HG03354 (cell line): Measurements from ENCODE around the gene DLD.
"Not testable (repeated sequence)": the region's sequence is repeated elsewhere in the genome, so short reads cannot be mapped to it uniquely, and the experiment has no call there.

Experiments used
- ATAC-seq: cut with Tn5 transposase; IDR thresholded peaks from one replicate; pipeline ENCODE4 v1.9.1; 2021; ENCODE audit warnings: mild to moderate bottlenecking; ENCODE audit not compliant: unreplicated experiment, poor library complexity, severe bottlenecking

DLD gene, protein sequence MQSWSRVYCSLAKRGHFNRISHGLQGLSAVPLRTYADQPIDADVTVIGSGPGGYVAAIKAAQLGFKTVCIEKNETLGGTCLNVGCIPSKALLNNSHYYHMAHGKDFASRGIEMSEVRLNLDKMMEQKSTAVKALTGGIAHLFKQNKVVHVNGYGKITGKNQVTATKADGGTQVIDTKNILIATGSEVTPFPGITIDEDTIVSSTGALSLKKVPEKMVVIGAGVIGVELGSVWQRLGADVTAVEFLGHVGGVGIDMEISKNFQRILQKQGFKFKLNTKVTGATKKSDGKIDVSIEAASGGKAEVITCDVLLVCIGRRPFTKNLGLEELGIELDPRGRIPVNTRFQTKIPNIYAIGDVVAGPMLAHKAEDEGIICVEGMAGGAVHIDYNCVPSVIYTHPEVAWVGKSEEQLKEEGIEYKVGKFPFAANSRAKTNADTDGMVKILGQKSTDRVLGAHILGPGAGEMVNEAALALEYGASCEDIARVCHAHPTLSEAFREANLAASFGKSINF

DNA sequence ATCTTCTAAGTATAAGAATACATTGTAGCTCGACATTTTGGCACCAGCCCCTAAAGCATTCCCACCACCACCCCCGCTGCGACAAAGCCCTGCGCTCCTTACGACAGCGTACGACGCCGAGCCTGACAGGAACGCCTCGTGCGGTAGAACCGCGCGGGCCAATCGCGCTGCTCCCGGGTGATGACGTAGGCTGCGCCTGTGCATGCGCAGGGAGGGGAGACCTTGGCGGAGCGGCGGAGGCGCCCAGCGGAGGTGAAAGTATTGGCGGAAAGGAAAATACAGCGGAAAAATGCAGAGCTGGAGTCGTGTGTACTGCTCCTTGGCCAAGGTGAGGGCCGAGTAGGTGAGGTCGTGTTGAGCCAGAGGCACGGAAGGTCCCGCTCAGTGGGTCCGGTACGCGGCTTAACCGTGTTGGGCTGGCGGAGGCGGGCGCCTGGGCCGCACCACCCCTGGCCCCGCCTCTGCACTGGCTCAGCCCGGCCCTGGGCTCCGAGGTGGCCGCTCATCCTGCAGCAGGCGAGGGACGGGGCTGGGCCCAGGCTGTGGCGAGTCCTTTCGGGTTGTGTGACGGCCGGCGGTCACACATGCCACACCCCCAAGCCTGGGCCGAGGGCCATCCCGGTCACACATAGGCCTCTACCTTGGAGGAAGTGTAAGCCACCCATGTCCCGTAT lies at the start of gene DLD:
TSS of gene DLD (plus strand) at position 222 of the 674 bp plus-strand sequence. CDS start at position 290, 68 bp downstream.
- peak; percentile 99 for ATAC-seq

DNA sequence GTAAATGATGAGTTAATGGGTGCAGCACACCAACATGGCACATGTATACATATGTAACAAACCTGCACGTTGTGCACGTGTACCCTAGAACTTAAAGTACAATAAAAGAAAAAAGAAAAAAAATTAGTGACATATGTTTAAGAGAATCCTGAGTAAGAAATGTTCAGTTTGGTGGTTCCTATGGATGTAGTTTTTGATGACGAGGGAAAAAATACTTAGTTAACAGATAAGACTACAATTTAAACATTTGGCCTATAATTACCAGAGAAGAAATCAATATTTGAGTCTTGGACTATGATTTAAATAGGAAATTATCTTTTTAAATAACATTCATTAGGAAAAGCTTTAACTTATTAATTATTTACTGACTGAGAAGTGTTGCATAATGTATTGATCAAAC lies 48.8 kb upstream of the DLD start:
- ATAC-seq, result no peak

DNA sequence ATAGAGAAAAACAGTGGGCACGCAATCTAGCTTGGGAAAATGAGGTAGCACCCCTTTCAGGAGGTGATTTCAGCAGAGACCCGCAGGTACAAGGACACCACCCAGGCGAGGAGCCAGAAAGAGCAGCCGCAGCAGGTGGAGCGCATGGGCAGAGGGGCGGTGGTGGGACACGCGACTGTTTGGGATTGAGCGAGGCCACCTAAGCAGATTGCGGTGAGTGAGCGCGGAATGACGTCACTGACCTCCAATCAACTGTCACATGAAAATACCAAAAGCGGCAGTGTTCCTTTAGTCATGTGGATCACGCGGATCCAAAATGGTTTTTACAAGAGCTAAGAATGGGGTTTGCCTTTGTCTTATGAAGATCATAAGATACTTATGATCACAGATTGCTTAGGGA lies 47.8 kb upstream of the DLD start:
- ATAC-seq, result no peak

DNA sequence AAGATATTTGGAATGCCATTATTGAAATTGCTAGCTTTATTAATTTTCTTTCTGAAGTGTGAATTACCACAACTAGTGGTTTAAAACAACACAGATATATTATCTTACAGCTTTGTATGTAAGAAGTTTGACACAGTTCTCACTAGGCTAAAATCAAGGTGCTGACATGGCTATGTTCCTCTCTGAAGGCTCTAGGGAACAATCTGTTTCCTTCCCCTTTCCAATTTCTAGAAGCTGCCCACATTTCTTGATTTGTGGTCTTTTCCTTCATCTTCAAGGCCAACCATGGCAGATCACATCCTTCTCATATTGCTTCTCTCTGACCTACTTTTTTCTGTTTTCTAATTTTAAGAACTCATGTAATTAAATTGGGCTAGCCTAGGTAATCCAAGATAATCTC lies 44.7 kb upstream of the DLD start:
- ATAC-seq, result no peak

DNA sequence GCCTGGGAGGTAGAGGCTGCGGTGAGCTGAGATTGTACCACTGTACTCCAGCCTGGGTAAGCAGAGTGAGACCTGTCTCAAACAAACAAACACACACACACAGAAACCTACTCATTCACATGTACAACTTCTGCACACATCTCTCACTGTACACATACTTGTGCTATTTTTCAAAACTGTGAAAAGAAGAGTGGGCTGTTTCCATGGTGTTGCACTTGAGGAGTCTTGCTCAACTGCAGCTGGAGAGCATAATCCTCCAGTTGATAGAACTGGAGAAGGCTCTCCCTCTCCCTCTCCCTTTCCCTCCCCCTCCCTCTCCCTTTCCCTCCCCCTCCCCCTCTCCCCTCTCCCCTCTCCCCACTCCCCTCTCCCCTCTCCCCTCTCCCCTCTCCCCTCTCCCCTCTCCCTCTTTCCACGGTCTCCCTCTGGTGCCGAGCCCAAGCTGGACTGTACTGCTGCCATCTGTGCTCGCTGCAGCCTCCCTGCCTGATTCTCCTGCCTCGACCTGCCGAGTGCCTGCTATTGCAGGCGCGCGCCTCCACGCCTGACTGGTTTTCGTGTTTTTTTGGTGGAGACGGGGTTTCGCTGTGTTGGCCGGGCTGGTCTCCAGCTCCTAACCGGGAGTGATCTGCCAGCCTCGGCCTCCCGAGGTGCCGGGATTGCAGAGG lies 43.7 kb upstream of the DLD start:
- no peak for ATAC-seq

DNA sequence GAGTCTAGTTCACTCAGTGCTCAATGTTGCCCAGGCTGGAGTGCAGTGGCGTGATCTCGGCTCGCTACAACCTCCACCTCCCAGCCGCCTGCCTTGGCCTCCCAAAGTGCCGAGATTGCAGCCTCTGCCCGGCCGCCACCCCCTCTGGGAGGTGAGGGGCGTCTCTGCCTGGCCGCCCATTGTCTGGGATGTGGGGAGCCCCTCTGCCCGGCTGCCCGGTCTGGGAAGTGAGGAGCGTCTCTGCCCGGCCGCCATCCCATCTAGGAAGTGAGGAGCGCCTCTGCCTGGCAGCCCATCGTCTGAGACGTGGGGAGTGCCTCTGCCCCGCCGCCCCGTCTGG lies 43.2 kb upstream of the DLD start:
- not testable (repeated sequence) for ATAC-seq

DNA sequence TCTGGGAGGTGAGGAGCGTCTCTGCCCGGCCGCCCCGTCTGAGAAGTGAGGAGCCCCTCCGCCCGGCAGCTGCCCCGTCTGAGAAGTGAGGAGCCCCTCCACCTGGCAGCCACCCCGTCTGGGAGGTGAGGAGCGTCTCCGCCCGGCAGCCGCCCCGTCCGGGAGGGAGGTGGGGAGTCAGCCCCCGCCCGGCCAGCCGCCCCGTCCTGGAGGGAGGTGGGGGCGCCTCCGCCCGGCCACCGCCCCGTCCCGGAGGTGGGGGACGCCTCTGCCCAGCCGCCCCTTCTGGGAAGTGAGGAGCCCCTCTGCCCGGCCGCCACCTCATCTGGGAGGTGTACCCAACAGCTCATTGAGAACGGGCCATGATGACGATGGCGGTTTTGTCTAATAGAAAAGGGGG lies 42.8 kb upstream of the DLD start:
- ATAC-seq, result not testable (repeated sequence)

DNA sequence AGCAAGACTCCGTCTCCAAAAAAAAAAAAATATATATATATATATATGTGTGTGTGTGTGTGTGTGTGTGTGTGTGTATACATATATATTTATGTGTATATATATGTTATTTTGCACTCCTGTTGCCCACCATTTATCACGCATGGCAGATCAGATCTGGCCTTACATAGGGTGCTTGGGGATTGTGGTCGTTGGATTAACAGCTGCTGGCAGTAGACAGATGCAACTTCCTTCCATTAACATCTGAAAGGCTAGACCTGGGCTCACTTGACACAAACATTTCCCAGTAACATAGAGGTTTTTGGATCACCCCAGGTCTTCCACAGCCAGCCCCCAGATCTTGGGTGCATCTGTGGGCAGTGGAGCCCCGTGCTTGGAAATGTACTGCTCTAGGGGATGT lies 40.8 kb upstream of the DLD start:
- no peak for ATAC-seq

DNA sequence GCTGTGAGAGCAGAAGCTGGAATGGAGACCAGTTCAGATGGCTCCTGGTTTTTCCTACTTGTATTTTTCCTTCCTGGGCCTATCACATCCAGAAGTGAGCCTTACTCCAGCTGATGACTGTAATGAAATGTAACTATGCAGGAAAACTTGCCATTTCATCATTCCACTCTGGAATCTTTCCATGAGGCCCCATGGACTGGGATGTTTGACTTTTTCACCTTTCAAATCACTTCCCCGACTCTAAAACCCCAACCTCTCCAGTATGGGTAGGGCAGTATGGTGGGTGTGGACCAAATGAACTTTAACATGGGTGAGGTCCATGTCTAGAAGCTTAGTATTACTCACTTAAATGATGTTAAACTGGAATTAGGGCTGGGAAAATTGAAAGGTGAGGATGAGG lies 40.3 kb upstream of the DLD start:
- ATAC-seq, result no peak

DNA sequence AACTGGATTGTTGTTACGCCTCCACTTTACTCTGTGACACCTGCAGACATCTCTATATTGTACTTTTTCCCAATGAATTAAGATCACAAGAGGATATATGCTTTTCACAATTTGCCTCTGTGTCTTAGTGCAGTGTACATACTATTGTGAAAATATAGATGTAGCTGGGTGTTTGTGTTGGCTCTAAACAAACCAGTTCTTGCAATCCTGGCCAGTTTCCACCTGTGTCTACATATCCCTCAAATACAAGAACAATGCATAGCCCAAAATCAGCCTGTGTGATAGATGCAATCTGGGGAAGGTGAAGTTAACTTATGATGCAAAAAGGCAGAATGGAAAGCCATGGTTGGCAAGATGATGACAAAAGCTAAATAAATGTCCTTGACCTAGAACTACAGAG lies 36.5 kb upstream of the DLD start:
- no peak for ATAC-seq

DNA sequence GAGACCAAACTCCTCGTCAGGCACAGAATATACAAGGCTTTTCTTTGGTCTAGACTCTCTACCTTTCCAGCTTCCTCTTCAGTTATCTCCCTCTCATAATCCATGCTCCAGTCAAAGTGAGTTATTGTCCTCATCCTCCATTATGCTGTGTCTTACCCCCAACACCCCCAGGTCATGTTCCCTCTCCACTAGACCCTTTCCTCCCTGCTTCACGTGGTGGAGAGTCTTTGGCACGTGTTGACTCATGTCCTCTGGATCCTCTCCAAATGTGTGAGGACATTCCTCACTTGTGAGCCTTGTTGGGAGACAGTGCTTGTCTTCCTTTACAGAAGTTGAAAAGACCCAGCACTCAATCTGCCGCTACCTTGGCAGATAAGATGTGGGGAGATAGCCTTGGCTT lies 36.0 kb upstream of the DLD start:
- ATAC-seq, result no peak

DNA sequence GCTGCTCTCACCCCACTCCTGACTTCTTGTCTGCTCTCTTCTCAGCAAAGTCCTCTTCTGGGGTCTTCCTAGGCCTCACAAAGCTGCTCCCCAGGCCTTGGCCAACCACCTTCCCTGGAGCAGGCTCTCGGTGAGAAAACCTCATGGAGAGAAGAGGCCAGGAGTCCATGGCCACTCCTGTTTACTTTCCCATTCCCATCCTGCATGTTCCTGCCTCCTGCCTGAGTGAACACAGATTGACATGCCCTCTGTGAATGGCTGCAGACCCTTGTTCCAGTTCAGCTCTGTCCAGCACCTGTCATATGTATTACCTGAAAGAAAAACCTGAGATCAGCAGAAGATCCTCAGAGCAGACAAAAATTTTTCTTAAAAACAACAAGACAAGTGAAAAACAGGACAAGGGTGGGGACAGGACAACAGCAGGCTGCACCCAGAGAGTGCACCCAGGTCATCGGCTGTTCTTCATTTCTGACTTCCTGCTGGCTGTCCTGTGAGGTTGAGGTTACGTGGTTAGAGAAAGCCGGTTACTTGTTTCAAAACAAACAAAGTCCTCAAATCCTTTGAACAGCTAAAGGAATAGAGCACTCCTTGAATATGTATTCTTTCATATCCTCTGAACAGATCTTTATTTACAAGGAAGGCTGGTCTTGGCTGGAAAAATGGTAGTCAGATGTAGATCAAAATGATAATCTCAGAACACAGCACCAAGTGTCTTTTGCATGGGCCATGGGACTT lies 34.0 kb upstream of the DLD start:
- ATAC-seq, result no peak

DNA sequence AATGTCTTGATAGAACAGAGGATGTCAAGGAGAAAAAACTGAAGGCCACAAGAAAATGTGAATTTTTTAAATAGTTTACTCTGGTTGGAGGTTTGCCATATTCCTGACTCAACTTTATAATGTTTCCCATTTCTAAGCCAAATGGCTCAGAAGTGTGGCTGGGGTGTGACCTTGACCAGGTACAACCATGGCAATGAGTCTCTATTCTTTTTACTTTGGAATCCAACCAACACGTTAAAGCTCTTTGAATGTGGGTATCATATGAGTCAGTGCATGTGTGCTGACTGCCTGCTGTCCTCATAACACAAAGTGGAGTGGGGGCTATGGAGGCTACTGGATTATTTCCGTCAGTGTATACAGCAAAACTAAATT lies 33.5 kb upstream of the DLD start:
- ATAC-seq, result no peak

DNA sequence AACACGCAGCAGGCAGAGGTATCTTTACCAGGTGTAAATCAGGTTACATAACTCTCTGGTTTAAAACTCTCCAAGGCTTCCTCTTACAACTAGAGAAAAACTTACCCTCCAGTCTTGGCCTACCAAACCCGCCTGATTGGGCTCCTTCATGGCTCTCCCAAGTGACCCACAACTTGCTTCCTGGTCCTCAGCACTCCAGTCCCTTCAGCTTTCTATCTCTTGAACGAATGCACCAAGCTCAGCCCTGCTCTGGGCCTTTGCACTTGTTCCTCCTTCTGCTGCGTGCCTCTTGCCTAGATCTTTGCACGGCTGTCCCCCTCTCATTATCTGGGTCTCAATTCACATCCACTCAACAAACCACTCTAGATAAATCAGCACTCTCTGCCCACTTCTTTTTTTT lies 32.7 kb upstream of the DLD start:
- ATAC-seq, result no peak

DNA sequence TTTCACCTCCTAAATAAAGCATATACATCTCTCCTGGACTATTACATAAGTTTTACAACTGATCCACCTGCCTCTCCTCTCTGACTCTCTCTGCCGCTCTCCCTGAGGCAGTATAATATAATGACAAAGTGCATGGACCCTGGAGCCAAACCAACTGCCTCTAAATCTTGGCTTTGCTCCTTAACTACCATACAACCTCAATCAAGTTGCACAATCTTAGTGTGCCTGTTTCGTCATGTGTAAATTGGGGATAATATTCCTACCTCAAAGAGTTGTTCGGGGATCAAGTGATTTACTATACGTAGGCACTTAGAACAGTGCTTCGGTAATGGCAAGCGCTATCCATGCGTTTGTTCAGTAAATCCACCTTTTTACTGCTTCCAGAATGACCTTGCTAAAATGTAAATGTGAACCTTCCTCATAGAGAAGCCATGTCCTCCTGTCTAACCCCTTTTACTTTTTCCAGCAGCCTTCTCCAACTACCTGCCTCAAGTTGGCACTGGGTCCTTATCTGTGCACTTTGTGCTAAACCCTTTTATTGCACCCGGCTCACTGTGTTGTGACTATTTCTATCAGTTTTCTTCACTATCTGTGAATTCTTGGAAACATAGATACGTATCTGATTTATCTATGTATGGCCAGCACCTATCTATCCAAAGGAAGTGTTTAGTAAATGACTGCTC lies 30.6 kb upstream of the DLD start:
- no peak for ATAC-seq

DNA sequence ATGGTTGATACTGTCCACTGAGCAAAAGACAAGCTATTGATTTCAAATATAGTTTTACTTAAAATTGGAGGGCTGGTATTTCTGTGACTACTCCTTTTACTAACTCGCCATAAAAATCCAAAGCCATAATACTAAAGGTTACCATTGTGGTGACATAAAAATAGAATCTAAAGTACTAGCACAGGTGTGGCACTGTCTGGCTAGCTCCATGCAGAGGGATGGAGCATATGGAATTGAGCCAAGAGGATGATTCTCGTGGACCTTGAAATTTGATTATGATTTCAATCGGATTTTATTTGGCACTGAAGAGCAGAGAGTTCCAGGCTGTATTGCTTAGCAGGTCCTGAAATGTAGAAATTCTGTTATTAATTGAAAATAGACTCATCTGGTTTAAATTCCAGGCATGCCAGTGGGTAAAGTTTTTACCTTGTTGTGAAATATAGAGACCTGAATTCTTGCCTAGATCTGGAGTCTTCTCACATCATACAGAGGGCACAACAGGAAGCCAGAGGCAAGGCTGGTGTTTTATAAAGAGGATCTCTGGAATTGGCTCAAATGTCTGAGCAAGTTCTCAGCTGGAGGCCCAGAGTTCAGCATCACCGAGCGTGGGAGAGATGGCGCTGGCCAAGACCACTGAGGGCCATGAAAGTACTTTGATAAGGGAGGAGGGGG lies 29.9 kb upstream of the DLD start:
- ATAC-seq, result no peak

DNA sequence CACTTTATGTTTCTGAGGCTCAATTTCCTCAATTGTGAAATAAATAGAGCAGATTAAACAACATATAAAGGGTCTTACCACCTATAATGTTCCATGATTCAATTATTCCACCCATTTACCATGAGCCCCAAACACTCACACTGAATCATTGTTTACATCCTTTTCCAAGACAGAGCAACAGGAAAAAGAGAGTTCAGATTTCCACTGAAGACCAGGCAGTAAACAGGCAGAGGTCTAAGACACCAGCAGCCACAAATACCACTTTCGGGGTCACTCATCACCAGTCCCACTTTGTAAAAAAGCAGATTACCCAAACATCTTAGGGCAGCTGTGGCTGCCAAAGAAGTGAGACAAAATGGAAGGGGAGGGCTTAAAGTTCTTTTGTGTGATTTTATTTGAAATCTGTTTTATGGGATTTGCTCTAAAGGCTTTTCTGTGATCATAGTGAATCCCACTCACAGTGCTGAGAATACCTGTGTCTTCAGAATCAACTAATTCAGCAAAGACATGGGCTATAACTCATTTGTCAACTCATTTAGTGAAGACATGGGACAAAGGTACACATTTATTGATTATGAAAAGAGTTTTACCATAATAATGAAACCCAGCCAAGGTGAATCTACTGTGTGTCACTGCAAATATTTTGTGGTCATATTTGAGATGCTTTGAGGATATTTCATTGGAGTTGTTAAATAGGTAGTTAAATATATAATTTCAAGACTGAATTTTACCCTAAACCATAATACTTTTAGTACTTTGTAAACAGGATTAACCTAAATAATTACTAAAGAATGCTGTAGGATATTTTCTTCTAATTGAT lies 24.8 kb upstream of the DLD start:
- no peak for ATAC-seq

DNA sequence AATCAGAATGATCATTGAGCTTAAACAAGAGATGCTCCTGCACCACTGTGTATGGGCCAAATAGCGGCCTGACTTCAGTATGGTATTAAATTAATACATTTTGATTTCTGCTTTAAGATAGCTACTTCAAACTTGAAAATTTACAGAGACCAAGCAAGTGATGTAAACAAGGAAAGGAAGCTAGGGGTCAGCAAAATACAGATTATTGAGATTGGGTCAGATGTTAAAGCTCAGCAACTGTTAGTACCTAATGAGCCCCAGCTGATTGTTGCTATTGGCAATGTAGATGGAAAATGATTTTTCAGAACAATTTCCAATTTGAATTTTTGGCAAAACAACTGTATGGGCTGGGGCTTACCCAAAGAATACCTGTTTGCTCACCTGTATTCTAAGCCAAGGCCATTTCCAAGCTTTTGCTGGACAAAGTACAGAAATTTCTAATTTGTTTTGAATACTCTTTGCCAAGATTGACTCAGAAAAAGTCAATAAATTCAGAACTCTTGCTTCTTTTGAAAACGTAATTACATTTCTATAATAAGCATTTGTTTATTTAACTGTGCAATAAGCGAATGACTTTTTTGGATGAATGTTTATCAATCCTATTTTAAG lies 23.0 kb upstream of the DLD start:
- no peak for ATAC-seq
